ENCODE measurements around the gene INTS3.
A peak's percentile ranks its signal among the peaks of the same experiment; 100 is the strongest.
"Not testable (repeated sequence)": the region's sequence is repeated elsewhere in the genome, so short reads cannot be mapped to it uniquely, and the experiment has no call there.

Gene INTS3

GRCh38 chr1:153778051-153778823, 50.4 kb downstream of the INTS3 start:
- no peak for DNase-seq (ENCODE audit: low read depth in 2 of 2)

DNA sequence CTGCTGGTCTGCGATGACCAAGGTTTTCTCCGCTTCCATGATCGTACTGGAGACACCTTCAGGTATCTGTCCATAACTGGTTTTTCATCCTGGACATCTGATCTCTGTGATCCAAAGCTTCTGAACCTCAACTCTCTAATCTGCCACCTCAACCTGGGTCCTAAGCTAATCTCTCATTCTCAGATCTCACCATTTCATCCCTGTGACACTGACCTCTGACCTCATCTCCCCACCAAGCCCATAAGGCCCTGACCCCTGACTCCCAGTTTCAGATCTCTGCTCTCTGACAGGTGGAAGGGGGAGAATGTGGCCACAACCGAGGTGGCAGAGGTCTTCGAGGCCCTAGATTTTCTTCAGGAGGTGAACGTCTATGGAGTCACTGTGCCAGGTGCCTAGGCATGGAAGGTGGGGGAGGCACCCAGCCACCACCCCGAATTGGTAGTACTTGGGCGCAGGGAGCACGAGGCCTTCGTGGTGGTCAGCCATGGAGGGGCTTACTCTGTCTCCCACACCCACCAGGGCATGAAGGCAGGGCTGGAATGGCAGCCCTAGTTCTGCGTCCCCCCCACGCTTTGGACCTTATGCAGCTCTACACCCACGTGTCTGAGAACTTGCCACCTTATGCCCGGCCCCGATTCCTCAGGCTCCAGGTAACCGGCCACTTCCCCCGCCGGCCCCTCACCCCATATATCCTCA, 51.1 kb downstream of the INTS3 start:
- no peak for DNase-seq (ENCODE audit: low read depth in 2 of 2)

DNA sequence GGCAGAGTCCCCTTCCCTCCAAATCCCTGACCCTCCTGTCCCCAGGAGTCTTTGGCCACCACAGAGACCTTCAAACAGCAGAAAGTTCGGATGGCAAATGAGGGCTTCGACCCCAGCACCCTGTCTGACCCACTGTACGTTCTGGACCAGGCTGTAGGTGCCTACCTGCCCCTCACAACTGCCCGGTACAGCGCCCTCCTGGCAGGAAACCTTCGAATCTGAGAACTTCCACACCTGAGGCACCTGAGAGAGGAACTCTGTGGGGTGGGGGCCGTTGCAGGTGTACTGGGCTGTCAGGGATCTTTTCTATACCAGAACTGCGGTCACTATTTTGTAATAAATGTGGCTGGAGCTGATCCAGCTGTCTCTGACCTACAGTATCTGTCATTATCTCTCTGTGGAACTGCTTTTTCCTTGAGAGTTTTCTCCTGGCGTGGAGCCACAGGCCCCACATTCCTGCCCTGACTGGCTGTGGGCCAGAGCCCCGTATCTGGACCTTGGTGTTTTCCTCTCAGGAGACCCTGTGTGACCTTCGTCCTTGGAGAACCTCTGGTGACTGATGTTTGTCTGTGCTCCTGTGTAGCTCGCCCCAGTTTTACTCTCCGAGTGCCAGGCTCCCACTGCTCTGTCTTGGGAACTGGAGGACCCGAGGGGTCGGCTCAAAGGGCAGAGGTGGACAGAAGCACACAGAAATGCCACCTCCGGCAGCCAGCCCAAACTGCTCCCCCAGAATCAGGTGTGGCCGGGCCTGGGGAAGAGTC, 52.1 kb downstream of the INTS3 start:
- DNase-seq (ENCODE audit: low read depth in 2 of 2) = no peak

GRCh38 chr1:153780551-153780950, 52.7 kb downstream of the INTS3 start:
- no peak for DNase-seq (ENCODE audit: low read depth in 2 of 2)

GRCh38 chr1:153782648-153783047, 54.8 kb downstream of the INTS3 start:
- not testable (repeated sequence) for DNase-seq (ENCODE audit: low read depth in 2 of 2)

DNA sequence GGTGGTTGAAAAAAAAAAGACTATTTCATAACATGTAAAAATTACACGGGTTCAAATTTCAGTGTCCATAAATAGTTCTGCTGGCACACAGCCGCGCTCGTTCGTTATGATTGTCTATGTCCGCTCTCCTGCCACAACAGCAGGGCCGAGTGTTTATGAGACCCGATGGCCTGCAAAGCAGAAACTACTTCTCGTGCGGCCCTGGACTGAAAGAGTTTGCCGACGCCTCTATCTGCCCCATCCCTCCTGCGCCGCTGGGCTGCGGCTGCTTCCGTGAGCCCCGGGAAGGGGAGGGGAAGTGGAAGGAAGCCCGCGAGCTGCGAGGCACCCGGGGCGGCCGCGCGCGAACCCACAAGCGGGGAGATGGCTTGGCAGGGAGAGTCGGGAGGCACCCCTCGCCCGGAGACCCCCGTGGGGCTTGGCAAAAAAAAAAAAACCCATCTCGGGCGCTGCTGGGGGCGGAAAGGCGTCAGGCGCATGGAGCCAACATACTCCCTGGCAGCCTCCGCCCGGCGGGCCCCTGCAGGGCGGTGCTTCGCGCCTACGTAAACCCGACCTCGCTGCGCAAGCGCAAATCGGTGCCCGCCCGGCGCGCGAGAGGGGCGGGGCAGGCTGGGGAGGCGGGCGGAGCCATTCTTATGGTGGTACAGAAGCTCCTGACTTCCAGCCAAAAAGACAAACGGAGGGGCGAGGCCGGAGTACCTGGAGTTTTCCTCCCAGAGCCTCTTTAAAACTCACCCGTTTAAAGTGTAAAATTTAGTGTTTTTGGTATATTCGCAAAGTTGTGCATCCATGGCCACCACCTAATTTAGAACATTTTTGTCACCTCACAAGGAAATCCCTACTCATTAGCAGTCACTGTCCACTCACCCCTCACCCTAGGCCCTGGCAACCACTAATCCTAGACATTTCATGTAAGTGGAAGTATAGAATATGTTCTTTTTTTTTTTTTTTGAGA, 55.7 kb downstream of the INTS3 start:
- DNase-seq (ENCODE audit: low read depth in 2 of 2) = peak; percentile 77 to 83

DNA sequence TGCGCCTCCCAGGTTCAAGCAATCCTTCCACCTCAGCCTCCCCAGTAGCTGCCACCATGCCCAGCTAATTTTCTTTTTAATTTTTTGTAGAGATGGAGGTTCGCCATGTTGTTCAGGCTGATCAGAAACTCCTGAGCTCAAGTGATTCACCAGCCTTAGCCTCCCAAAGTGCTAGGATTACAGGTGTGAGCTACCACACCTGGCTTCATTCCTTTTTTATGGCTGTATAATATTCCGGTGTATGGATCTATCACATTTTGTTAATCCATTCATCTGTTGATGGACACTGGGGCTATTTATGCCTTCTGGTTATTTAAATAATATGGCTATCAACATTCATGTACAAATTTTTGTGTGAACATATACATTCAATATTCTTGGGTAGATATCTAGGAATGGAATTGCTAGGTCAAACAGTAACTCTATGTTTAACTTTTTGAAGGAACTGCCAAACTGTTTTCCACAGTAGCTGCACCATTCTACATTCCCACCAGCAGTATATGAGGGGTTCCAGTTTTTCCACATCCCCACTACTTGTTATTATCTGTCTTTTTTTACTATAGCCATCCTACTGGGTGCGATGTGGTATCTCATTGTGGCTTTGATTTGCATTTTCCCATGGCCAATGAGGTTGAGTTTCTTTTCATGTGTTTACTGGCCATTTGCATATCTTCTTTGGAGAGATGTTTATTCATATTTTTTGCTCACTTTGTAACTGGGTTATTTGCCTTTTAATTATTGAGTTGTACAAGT, 58.4 kb downstream of the INTS3 start:
- DNase-seq (ENCODE audit: low read depth in 2 of 2) = no peak

DNA sequence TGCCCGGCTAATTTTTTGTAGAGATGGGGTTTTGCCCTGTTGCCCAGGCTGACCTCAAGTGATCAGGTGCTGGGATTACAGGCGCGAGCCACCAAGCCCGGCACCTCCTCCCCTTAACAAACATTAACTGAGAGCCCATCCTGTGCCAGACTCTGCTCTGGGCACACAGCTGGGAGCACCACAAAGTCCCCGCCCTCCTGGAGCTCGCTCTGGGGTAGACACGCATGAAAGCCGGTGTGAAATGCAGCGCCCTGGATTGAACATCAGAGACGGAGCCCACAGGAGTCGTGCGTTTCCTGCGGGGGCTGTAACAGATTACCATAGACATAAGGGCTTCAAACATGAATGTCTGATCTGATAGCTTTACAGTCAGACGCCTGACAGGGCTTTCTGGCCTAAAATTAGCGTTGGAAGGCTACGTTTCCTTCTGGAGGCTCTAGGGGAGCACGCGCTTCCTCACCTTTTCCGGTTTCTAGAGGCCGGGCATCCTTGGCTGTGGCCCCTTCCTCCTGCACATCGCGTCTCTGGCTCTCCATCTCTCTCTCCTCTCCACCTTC, 61.7 kb downstream of the INTS3 start:
- no peak for DNase-seq (ENCODE audit: low read depth in 2 of 2)

DNA sequence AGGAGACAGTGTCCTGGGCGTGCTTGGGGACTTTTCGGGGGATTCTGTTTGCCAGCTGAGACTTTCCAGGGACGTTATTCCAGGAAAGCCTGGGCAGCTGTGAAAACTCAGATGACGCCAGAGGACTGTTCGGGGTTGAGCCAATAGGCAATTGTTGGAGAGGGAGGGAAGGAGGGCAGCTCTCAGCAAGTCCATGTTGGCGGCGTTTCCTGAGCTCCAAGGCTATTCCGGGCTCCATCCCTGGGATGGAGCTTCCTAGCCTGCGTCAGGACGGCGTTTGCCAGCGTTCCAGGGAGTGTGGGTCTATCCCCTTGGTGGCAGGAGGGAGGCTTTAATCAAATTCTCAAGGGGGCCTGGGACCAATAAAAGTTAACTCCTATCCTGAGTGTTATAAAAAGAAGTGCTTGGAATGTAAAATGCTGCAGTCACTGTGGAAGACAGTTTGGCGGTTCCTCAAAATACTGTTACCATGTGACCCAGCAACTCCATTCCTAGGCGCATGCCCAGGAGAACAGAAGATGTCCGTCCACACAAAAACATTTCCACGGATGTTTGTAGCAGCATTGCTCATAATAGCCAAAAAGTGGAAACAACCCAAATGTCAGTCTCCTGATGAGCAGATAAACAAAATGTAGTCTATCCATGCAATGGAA, 62.6 kb downstream of the INTS3 start:
- DNase-seq (ENCODE audit: low read depth in 2 of 2) = no peak

DNA sequence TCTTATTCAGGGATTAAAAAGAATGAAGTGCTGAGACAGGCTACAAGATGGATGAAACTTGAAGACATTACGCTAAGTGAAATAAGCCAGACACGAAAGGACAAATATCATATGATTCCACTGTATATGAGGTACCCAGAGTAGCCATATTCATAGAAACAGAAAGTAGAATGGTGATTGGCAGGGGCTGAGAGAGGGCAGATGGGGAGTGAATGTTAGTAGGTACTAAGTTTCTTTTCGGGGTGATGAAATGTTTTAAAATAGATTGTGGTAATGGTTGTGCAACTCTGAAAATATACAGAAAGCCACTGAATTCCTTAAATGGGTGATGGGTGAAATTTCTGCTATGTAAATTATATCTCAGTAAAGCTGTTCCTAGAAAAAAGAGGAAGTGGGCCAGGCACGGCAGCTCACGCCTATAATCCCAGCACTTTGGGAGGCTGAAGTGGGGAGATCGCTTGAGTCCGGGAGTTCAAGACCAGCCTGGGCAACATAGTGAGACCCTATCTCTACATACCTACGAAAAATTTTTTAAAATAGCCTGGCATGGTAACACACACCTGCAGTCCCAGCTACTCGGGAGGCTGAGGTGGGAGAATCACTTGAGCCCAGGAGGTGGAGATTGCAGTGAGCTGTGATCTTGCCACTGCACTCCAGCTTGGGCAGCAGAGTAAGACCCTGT, 63.3 kb downstream of the INTS3 start:
- no peak for DNase-seq (ENCODE audit: low read depth in 2 of 2)

DNA sequence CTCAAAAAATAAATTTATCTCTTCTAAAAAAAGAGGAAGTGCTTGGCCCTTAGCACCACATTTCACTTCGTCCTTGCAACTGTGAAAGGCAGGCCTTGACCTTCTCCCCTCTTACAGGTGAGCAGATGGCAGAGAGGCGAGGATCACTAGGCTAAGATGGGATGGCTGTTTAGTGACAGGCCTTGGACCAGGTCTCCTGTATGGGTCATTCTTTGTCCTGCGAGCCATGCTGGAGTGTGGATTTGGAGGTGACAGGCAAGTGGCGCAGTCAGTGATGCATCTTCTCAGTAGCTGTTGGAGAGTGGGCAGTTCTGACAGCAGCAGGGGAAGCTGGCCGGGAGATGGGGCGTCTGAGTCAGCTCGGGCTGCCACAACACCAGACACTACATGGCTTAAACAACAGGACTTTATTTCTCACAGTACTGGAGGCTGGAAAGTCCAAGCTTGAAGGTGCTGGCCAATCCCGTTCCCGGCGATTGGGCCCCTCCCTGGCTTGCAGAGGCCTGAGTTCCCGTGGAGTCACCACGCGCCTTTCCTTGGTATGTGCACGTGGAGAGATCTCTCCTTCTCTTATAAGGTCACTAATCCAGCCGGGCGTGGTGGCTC, 63.9 kb downstream of the INTS3 start:
- DNase-seq (ENCODE audit: low read depth in 2 of 2) = no peak

- DNase-seq (ENCODE audit: low read depth in 2 of 2) = no peak
Measured at GRCh38 chr1:153792631-153793041, 64.8 kb downstream of the INTS3 start.

DNA sequence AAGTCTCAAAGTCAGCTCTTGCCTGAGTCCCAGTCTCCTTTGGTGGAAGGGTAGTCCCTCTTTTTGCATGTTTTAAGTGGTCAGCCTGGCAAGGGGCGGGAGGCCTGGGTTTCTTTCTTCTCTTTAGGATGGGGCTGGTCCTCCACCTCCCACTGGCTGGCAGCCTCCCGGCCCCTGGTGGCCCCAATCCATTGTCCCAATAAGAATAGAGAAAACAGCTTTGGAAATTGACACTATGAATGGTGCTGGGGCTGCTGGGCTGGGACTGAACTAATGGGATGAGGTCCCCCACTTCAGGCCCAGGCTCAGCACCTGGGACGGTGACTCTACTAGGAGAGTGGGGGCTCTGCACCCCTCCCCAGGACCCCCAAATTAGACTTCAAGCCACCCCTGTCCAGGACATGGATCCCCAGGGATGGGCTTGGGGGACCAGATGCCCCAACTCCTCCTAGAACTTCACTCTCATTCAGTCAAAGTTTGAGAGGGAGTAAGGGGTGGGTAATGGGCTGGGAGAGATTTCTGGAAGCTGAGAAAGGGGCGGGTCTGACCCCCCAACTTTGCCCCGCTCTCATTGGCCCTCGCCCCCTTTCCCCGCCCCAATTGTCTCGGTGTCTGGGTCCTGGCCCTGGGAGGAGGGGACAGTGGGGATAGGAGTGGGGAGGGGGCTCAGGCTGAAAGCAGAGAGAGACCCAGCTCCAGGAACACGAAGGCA, 65.6 kb downstream of the INTS3 start:
- no peak for DNase-seq (ENCODE audit: low read depth in 2 of 2)

DNA sequence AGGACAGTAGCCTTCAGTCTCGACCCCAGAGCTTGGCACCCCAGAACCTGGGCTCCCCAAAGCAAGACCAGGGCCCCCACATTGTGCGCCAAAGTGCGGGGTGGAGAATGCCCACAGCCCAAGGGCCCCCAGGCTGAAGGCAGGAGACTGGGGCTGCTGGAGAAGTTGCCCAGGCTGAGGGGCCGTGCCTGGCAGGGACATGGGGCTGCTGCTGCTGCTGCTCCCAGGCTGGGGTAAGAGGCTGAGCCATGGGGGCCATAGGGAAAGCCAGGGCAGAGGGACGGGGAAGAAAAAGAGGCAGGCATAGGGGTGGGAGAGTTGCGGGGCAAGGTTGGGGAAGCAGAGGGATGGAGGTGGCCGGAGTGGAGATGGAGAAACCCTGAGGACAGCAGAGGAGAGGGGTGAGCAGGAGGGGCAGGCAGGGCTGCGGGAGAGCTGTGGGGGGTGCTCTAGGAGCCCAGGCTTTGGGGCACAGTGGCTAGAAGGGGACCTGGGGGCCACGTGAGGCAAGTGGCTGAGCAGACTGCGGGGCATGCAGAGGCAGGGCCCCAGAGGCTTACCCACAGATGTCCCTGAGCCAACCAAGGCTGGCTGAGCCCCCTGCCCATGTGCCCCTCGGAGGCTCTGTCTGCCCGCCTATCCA, 66.2 kb downstream of the INTS3 start:
- no peak for DNase-seq (ENCODE audit: low read depth in 2 of 2)

DNA sequence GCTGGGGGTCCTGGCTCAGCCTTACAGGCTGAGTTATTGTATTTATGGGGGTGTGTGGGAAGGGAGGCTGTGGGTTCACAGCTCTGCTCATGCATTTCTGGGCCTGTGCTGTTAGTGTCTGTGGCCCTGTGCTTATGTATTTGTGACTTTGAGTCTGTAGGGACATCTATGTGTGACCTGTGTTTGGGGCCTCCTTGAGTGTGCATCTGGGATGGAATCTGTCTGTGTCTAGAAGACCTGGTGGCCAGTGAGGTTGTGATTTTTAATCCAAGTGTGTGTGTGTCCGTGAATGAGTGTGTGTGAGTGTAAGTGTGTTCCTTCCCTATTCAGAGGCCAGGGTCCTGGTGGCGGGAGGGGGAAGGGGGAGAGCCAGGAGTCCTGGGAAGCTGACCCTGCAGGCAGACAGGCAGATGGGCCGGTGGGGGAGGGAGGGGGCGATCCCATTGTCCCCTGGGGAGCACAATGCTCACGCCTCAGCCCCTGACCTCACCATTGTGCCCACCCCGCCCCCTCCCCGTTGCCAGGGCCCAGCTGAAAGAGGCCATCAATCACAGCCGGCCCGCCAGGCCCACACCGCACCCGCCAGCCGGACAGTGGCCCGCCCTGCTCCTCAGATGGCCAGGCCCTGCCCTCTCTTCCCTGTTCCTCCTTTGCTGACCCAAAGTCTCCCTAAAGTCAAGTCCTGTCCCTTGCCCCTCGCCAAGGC, 66.9 kb downstream of the INTS3 start:
- no peak for DNase-seq (ENCODE audit: low read depth in 2 of 2)

DNA sequence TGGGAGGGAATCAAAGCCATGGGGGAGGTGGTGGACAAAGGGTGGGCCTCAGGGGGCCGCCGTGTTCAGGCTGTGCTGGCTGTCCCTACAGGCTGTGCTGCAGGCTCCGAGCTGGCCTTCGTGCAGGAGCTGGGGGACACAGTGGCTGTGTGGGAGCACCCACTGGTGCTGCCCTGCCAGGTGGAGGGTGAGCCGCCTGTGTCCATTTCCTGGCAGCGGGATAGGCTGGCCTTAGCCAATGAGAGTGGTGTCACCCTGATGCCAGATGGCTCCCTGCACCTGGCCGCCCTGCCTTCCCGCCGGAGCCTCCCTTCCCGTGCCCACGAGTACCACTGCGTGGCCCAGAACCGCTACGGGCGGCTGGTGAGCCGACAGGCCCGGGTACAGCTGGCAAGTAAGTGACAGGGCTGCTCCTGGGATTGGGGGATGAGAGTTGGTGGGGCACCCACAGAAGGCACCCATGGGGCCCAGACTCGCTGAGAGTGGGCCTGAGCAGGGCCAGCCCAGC, 67.5 kb downstream of the INTS3 start:
- no peak for DNase-seq (ENCODE audit: low read depth in 2 of 2)
